Osteocyte (in vitro differentiated cells): ENCODE results near the gene ST7L. TPM values are rescaled to one million over a fixed set of nuclear protein-coding genes. Genes with fewer than 3 reads are reported as not detected.

Source experiments
- DNase-seq: peaks from one replicate; pipeline ENCODE4 v3.0.0; 2021; ENCODE audit warnings: mixed read lengths; ENCODE audit not compliant: unreplicated experiment; ENCODE audit errors: extremely low spot score
- H3K27ac Mint-ChIP-seq: one replicate; pipeline ENCODE4 v1.8.0; 2021; ENCODE audit warnings: mild to moderate bottlenecking, mixed read lengths; ENCODE audit not compliant: unreplicated experiment
- H3K27me3 Mint-ChIP-seq: one replicate; pipeline ENCODE4 v1.8.0; 2021; ENCODE audit warnings: mixed read lengths; ENCODE audit not compliant: unreplicated experiment
- H3K36me3 Mint-ChIP-seq: one replicate; pipeline ENCODE4 v1.8.0; 2021; ENCODE audit warnings: mixed read lengths; ENCODE audit not compliant: unreplicated experiment
- H3K4me1 Mint-ChIP-seq: one replicate; pipeline ENCODE4 v1.8.0; 2021; ENCODE audit warnings: mixed read lengths; ENCODE audit not compliant: unreplicated experiment
- H3K4me3 Mint-ChIP-seq: one replicate; pipeline ENCODE4 v1.8.0; 2021; ENCODE audit warnings: mild to moderate bottlenecking, moderate library complexity, mixed read lengths; ENCODE audit not compliant: unreplicated experiment
- H3K9me3 Mint-ChIP-seq: one replicate; pipeline ENCODE4 v1.8.0; 2021; ENCODE audit warnings: mixed read lengths; ENCODE audit not compliant: unreplicated experiment
- CTCF ChIP-seq: fragments of 200-600 bp; sonication (generic); IDR thresholded peaks from 2 replicates; pipeline ENCODE4 v1.5.0; 2021; ENCODE audit warnings: antibody characterized with exemption, mild to moderate bottlenecking, moderate library complexity
- total RNA-seq: library from RNA; stranded (reverse); gene quantifications from 2 replicates; pipeline ENCODE4 v1.2.1, GENCODE V29; 2021

The ST7L gene
- total RNA-seq, 1 donor from 2014 or later = 22.4 TPM

- no peaks in the 10 kb centered on the region for H3K9me3 Mint-ChIP-seq
- DNase-seq = no peak
- H3K36me3 Mint-ChIP-seq = no peaks in the 10 kb centered on the region
- no peaks in the 10 kb centered on the region for H3K27me3 Mint-ChIP-seq
- H3K4me3 Mint-ChIP-seq = no peak overlapping the region
- H3K27ac Mint-ChIP-seq = peak overlapping the region; percentile 87
- TF ChIP-seq CTCF = no peak
- peaks cover 53% of the 10 kb centered on the region for H3K4me1 Mint-ChIP-seq
Observed at GRCh38 chr1:112636597-112637253, 17.8 kb upstream of the ST7L start.

GRCh38 chr1:112636056-112636455 lies 17.1 kb upstream of the ST7L start:
- Mint-ChIP-seq H3K4me3 (no peak overlapping the region), H3K4me1 (peaks cover 55% of the 10 kb centered on the region), H3K9me3 (no peaks in the 10 kb centered on the region), H3K36me3 (no peaks in the 10 kb centered on the region), H3K27ac (peak overlapping the region; percentile 47), H3K27me3 (no peaks in the 10 kb centered on the region)
- no peak for DNase-seq
- no peak for TF ChIP-seq CTCF

- DNase-seq = no peak
- no peak for TF ChIP-seq CTCF
- no peak overlapping the region for H3K4me3 Mint-ChIP-seq
- H3K27ac Mint-ChIP-seq = peak overlapping the region; percentile 63
- no peaks in the 10 kb centered on the region for H3K36me3 Mint-ChIP-seq
- H3K27me3 Mint-ChIP-seq = no peaks in the 10 kb centered on the region
- H3K9me3 Mint-ChIP-seq = no peaks in the 10 kb centered on the region
- H3K4me1 Mint-ChIP-seq = peaks cover 59% of the 10 kb centered on the region
Observed at GRCh38 chr1:112634367-112634766, 15.4 kb upstream of the ST7L start.

- H3K4me1 Mint-ChIP-seq = peaks cover 66% of the 10 kb centered on the region
- H3K27ac Mint-ChIP-seq = peak overlapping the region; percentile 63
- H3K36me3 Mint-ChIP-seq = peaks cover 4% of the 10 kb centered on the region
- no peak for TF ChIP-seq CTCF
- no peak for DNase-seq
- H3K9me3 Mint-ChIP-seq = no peaks in the 10 kb centered on the region
- H3K27me3 Mint-ChIP-seq = no peaks in the 10 kb centered on the region
- H3K4me3 Mint-ChIP-seq = peak overlapping the region; percentile 37
Observed at GRCh38 chr1:112633628-112634027, 14.7 kb upstream of the ST7L start.

- H3K36me3 Mint-ChIP-seq = peaks cover 15% of the 10 kb centered on the region
- peak overlapping the region; percentile 36 for H3K27ac Mint-ChIP-seq
- H3K4me1 Mint-ChIP-seq = peaks cover 61% of the 10 kb centered on the region
- no peaks in the 10 kb centered on the region for H3K9me3 Mint-ChIP-seq
- H3K27me3 Mint-ChIP-seq = no peaks in the 10 kb centered on the region
- TF ChIP-seq CTCF = no peak
- H3K4me3 Mint-ChIP-seq = no peak overlapping the region
- DNase-seq = no peak
Observed at GRCh38 chr1:112629256-112629655, 10.3 kb upstream of the ST7L start.
